Neural cell (in vitro differentiated cells): ENCODE data around the gene FGD4.

Experiments used
- EP300 ChIP-seq: fragments of 450-650 bp; conservative IDR thresholded peaks from 2 replicates; pipeline ENCODE4 v1.6.1; 2014; ENCODE audit warnings: antibody characterized with exemption, mild to moderate bottlenecking, moderate library complexity; ENCODE audit not compliant: poor library complexity, severe bottlenecking
- EZH2 ChIP-seq: fragments of 200-600, 300-800 bp; shearing (Covaris generic), sonication (generic); IDR thresholded peaks from 2 replicates; pipeline ENCODE4 v1.6.1; 2014; ENCODE audit warnings: antibody characterized with exemption, low read length, borderline replicate concordance, mild to moderate bottlenecking; ENCODE audit not compliant: insufficient read depth, poor library complexity, severe bottlenecking
- MXI1 ChIP-seq: fragments of 450-650 bp; conservative IDR thresholded peaks from 2 replicates; pipeline ENCODE4 v1.6.1; 2014; ENCODE audit warnings: antibody characterized with exemption, mild to moderate bottlenecking; ENCODE audit not compliant: poor library complexity, severe bottlenecking
- POLR2AphosphoS5 ChIP-seq: IDR thresholded peaks from 2 replicates; pipeline ENCODE4 v1.6.1; 2012
- SMC3 ChIP-seq: fragments of 450-650 bp; conservative IDR thresholded peaks from 2 replicates; pipeline ENCODE4 v1.6.1; 2014; ENCODE audit warnings: antibody characterized with exemption, mild to moderate bottlenecking, moderate library complexity; ENCODE audit not compliant: poor library complexity
- TAF1 ChIP-seq: IDR thresholded peaks from 2 replicates; pipeline ENCODE4 v1.6.1; 2012; ENCODE audit warnings: low read depth
- TF ChIP-seq, protein P1 (sequence below): fragments of 450-650 bp; IDR thresholded peaks from 2 replicates; pipeline ENCODE4 v1.5.1; 2014; ENCODE audit warnings: antibody characterized with exemption, mild to moderate bottlenecking, moderate library complexity; ENCODE audit not compliant: poor library complexity, severe bottlenecking

DNA sequence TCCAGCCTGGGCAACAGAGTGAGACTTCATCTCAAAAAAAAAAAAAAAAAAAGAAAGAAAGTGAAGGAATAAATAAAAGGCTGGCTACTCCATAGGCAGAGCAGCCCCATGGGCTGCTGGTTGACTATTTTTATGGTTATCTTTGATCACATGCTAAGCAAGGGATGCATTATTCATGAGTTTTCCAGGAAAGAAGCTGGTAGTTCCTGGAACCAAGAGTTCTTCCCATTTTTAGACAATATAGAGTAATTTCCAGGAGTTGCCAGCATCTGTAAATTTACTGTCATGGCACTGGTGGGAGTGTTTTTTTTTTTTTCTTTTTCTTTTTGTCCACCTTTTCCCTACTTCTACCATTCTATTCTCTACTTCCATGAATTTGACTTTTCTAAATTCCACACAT lies 24.2 kb downstream of the FGD4 start:
- TF ChIP-seq EZH2 (no peak), TAF1 (no peak), SMC3 (no peak), EP300 (no peak), POLR2AphosphoS5 (no peak), MXI1 (no peak)
- TF ChIP-seq, protein P1, sequence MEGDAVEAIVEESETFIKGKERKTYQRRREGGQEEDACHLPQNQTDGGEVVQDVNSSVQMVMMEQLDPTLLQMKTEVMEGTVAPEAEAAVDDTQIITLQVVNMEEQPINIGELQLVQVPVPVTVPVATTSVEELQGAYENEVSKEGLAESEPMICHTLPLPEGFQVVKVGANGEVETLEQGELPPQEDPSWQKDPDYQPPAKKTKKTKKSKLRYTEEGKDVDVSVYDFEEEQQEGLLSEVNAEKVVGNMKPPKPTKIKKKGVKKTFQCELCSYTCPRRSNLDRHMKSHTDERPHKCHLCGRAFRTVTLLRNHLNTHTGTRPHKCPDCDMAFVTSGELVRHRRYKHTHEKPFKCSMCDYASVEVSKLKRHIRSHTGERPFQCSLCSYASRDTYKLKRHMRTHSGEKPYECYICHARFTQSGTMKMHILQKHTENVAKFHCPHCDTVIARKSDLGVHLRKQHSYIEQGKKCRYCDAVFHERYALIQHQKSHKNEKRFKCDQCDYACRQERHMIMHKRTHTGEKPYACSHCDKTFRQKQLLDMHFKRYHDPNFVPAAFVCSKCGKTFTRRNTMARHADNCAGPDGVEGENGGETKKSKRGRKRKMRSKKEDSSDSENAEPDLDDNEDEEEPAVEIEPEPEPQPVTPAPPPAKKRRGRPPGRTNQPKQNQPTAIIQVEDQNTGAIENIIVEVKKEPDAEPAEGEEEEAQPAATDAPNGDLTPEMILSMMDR: no peak
